ENCODE data around the gene USP32.
"Not testable (repeated sequence)": the region's sequence is repeated elsewhere in the genome, so short reads cannot be mapped to it uniquely, and the experiment has no call there.

USP32 gene

DNA sequence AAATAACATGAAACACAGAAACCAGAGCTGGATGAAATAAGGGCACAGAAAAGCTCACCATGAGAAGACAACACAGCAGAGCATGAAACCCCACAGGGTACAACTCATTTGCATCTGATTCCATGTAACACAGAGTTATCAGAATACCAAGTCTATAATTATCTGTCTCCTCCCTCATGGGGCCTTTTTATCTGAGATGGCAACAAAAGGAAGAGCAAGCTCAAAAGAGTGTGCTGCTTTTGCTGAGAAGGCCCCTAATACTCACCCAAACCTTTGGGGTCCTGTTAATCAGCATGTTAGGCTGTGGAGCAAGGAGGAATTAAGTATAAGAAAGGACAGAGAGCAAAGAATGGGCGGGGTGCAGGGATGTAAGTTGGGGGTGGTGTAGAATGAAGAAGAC, 205.6 kb downstream of the USP32 start:
- not testable (repeated sequence) for DNase-seq (ENCODE audit: low read depth in 2 of 2, low spot score in 1 of 2)

DNA sequence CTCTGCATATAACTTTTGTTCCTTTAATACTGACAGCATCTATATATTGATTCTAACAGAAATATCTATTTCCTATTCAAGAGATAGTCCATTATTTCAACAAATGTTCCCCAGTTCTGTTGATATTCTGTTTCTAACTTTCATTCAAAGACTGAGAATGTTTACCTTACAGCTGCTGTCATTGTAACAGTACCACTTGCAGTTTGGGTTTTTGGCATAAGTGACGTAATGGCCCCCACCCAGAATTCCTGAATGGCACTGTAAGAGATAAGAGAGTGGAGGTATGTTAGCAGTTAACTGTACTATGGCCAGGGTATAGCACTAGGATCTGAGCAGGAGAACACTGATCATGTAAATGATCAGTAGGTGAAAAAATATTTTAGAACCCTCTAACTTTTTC, 211.6 kb downstream of the USP32 start:
- DNase-seq (ENCODE audit: low read depth in 2 of 2, low spot score in 1 of 2), result not testable (repeated sequence)

DNA sequence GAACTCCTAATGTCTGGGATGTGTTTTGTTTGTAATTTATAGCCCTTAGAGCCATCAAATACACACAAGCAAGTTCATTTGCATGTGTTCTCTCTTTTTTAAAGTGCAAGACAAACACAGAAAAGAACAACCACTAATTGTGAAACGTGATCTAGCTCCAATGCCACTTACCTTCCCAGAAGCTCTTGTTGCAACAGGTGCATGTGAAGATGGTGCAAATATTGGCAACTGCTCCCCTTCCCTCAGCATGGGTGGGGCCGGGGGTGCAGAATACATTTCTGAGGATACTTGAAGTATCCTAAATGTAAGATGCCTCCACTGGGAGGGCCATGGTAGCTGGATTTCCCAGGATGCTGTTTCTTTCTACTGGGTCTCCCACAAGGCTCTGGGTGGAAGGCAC, 213.8 kb downstream of the USP32 start:
- not testable (repeated sequence) for DNase-seq (ENCODE audit: low read depth in 2 of 2, low spot score in 1 of 2)

DNA sequence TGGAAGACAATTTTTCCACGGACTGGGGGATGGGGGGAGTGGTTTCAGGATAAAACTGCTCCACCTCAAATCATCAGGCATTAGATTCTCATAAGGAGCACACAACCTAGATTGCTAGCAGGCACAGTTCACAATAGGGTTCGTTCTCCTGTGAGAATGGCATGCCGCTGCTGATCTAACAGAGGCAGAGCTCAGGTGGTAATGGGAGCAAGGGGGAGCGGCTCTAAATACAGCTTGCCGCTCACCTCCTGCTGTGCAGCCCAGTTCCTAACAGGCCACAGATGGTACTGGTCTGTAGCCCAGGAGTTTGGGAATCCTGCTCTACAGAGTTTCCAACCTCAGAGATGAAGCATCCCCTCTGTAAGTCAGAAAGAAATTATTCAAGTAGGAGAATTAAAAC, 215.2 kb downstream of the USP32 start:
- not testable (repeated sequence) for DNase-seq (ENCODE audit: low read depth in 2 of 2, low spot score in 1 of 2)

DNA sequence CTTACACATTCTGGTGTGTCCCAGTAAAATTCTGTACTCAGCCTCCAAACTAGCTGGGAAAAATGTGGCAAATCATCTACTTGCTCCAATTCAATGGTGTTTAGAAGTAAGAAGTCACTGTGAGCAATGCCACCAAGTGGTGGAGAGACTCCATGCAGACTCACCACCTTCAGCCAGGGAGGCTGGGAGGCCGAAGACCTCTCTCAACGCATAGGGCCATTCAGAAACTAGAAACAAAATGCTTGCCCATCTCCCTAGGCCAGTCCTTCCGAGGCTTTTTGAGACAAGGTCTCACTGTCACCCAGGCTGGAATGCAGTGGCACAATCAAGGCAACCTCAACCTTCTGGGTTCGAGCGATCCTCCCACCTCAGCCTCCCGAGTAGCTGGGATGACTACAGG, 217.2 kb downstream of the USP32 start:
- not testable (repeated sequence) for DNase-seq (ENCODE audit: low read depth in 2 of 2, low spot score in 1 of 2)

DNA sequence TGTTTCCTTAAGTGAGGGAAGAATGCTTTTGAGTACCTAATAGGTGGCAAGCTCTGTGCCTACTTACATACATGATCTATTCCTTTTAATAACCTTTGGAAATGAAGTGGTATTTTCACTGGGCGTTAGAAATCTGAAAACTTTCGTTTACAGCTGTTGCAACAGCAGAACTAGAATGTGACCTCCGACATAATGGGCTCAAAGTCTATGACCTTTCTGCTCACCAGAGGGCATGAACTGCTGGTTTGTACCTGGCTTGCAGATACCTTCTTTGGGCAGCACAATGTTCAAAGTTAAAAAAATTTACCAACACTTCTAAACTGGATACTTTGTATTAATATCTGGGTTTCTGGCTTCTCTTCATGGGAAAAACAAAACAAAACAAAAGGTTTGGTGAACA, 217.9 kb downstream of the USP32 start:
- DNase-seq (ENCODE audit: low read depth in 2 of 2, low spot score in 1 of 2), result no peak

DNA sequence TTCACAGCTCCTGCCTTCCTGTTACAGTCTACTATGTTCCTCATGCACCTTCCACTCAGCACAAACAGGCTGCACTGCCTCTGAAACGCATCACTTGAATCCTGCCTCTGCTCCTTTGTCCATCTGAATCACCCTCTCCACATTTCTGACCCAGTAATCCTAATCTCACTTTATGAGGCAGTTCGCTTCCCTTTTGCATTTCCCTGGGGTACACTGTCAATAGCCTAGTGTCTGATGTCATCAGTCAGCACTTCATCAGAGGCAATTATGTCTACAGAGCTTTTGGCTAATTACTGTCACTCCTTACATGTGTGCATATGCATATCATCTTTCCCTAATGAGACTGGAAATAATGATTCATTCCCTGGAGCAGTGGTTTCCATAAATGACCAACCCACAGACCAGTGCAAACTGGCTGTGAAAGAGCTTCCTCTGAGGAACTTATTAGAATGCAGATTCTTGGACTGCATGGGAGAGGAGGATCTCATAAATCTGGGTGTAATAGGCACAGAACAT, 218.6 kb downstream of the USP32 start:
- no peak for DNase-seq (ENCODE audit: low read depth in 2 of 2, low spot score in 1 of 2)

DNA sequence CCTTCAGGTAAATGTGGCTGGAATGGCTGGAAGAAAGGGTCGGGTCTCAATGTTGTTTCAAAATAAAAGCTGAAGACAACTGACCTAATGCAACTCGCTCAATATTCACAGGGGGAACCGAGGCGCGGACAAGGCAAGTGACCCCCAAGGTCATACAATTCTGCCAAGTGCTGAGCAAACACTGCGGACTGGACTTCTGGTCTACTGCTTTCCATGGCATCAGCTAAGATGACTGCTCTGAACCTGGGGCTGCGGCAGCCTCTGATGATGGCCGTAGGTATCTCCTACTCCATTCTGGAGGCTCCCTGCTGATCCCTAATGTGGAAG, 220.2 kb downstream of the USP32 start:
- DNase-seq (ENCODE audit: low read depth in 2 of 2, low spot score in 1 of 2), result no peak

DNA sequence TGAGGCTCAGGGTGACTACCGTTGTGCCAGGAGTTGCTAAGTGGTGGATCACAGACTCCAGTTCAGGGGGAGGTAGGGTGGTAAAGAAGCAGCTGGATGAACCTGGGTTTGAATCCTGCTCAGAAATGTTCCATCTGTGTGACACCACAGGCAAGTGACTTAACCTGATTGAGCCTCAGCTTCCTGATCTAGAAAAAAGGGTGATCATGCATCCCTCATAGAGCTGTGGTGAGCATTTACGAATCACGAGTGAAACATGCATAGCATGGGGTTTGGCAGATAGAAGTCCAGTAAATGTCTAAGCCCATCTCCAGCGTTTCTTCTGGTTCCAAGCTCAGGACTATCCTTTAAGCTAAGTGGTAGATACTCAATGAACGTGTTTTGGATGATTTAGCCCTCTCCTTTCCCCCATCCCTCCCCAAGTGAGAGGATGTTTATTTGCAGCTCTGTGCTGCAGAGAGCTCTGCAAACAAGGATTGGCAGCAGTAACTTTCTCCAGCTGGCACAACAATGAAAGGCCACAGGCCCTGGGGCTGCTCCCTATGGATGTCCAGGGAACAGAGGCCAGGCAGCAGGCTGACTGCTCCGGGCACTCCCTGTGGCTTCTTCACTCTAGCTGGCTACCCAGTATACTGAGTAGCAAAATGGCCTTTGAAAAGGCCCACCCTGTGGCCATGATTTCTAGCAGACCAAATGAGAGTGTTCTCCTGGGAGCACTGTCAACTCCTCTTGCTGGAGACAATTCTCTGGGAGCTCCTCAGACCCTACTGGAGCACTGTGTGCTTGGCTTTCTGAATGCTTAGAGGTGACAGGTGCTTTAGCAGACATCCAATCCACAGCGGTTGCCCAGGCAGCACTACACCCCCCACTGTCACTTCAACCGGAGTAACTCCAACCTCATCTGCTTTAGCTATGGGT, 220.8 kb downstream of the USP32 start:
- no peak for DNase-seq (ENCODE audit: low read depth in 2 of 2, low spot score in 1 of 2)

DNA sequence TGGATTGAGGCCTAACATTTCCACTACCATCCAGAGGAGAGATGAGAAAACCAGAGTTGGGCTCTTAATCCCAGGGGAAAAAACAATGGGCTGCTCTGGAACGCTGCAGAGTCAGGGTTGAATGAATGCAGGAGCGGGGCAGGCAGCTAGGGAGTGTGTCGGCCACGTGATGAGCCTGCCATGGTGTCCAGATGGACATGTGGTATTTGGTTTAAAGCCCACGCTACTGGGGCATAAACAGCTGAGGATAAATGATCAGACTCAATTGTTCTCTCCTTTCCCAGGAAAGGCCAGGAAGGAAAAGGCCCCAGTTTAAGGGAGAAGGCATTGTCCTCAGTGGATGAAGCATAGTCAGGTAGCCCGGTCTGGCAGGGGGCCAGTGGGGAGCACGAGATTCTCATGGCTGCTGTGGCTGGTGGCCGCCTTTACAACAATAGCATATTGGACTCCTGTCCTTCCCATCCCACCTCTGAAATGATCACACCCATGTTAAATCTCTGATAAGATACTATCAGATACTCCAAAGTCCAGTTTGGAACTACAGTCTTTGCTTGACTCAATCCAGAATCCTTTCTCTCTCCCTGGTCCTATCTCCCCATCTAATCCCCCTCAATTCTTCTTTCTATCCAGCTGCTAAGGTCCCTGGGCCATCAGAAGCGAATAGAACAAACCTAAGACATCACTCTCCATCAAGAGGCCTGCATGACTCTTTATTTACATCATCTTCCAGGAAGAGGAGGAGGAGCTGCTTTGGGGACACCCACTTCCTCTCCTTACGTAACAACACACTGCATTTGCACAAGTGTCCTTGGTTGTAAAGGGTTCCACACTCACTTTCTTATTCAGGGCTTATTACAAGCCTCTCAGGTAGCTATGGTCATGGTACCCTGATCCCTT, 221.8 kb downstream of the USP32 start:
- no peak for DNase-seq (ENCODE audit: low read depth in 2 of 2, low spot score in 1 of 2)

DNA sequence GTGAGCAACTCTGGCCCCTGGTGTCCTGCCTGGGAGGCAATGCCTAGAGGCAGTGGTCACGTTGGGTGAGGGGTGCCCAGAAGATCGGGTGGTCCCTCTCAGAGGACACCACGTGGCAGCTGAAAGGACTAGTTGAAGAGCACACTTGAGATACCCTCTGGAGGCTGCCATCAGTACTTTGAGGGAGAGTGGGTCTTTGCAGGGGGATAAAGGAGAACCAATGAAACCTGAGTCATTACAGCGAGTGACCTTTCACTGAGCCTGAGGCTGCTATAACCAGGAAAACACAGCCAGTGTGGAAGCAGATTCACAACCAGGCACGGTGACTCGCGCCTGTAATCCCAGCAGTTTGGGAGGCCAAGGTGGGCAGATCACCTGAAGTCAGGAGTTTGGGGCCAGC, 223.3 kb downstream of the USP32 start:
- DNase-seq (ENCODE audit: low read depth in 2 of 2, low spot score in 1 of 2), result no peak

DNA sequence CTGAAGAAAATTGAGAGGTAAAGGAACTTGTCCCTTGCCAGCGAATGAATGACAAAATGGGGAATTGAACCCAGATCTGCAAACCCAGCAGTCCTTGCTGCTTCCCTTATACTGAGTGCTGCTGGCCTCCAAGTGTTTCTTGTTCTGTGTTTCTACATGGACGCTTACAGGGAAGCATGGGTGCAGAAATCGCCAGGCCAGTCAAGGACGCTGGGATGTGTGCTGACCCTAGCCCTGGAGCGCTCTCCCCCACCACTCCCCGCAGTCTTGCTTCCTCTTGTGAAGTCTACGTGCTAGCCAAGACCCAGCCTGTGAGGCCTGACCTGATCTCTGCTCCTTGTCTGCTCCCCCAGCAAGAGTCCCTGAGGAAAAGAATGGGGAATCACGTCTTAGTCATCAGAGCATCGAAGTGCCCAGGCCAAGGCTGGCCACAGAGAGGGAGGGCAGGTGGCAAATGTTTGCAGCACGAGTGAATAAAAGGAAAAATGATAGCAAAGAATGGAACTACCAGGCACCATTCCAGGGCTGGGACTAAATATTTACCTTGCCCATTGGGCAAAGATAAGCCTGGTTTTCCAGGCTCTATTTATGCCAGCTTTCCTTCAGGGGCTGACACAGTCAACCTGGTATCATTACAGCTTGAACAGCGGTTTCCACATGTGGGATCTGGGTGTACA, 224.7 kb downstream of the USP32 start:
- DNase-seq (ENCODE audit: low read depth in 2 of 2, low spot score in 1 of 2), result no peak

DNA sequence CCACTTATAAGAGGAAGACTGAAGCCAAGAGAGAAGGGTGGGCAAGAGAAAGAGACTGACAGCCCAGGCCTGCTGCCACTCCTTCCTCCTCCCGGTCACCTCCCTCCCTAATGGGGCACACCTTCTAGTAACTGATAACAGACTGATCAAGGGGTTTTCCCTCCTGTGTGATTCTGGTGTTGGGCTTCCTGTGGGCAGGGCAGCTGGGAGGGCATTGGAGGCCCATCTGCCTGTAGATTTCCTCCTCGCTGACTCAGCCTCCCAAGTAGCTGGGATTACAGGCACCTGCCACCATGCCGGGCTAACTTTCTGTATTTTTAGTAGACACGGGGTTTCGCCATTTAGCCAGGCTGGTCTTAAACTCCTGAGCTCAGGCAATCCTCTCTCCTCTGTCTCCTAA, 226.0 kb downstream of the USP32 start:
- no peak for DNase-seq (ENCODE audit: low read depth in 2 of 2, low spot score in 1 of 2)

DNA sequence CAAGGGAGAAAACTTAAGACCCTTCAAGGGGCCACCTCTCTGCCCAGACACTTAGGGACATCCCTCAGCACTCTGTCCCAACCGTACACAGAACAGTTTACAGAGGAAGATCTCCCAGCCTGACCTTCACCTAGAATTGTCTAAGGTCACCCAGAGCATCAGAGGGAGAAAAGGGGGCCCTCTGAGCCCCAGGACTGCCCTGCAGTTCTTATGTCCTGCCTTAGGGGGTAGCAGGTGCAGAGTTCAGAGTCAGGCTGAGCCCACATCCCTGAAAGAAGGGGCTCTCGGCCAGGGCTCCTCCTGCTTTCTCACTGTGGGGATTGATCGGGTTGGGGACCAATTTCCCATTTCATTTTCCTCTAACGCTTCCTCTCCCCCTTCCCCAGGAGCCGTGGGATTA, 226.7 kb downstream of the USP32 start:
- DNase-seq (ENCODE audit: low read depth in 2 of 2, low spot score in 1 of 2), result no peak

DNA sequence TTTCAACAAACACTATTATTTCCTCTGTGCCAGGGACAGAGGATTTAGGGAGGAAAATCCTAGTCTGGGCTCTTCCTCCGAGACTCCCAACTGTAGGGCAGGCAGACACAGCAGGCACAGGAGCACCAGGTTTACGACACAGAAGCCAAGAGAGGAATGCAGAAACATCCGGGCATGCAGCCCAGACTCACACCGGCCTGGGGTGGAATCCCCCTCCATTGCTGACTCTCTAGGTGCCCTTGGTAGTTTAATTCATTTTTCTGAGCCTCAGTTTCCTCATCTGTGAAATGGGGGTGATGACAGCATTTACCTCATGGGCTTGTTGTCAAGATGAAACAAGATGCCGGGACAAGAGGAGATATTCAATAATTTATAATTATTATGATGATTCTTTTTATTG, 227.2 kb downstream of the USP32 start:
- no peak for DNase-seq (ENCODE audit: low read depth in 2 of 2, low spot score in 1 of 2)

DNA sequence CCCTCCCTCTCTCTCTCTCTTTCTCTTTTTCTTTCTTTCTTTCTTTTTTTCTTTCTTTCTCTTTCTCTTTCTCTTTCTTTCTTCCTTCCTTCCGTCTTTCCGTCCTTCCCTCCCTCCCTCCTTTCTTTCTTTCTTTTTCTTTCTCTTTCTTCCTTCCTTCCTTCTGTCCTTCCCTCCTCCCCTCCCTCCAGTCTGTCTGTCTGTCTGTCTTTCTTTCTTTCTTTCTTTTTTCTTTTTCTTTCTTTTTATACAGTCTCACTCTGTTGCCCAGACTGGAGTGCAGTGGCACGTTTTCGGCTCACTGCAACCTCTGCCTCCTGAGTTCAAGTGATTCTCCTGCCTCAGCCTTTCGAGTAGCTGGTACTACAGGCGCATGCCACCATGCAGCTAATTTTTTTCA, 227.8 kb downstream of the USP32 start:
- no peak for DNase-seq (ENCODE audit: low read depth in 2 of 2, low spot score in 1 of 2)

DNA sequence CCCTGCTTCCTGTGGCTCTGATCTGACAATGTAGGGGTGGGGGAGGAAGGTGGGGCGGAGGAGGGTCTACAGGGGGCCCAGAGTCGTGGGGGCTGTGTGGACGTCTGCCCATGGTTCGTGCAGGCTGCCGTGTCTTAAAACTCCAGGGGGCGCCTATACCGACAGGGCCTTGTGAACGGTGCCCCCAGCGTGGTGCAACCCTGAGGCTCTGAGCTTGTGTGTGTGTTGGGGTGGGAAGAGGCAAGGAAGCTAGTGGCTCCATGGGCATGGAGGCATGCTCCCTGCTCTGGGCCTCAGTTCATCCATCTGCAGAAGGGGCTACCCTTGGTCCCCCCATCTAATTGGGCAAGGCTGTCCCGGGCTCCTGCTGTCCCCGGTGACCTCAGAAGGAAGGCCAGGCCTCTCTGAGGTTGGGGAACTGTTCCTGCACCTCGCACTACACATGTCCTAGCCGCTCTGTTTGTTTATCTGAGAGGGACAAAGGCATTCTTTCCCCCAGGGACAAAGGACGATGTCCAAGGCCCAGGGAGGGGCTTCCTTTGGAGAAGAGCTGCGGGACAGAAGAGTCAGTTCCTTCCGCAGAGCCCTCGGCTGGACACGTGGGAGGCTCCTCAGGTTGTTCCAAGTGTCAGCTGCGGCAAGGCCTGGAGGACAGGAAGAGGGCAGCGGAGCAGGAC, 228.7 kb downstream of the USP32 start:
- no peak for DNase-seq (ENCODE audit: low read depth in 2 of 2, low spot score in 1 of 2)

DNA sequence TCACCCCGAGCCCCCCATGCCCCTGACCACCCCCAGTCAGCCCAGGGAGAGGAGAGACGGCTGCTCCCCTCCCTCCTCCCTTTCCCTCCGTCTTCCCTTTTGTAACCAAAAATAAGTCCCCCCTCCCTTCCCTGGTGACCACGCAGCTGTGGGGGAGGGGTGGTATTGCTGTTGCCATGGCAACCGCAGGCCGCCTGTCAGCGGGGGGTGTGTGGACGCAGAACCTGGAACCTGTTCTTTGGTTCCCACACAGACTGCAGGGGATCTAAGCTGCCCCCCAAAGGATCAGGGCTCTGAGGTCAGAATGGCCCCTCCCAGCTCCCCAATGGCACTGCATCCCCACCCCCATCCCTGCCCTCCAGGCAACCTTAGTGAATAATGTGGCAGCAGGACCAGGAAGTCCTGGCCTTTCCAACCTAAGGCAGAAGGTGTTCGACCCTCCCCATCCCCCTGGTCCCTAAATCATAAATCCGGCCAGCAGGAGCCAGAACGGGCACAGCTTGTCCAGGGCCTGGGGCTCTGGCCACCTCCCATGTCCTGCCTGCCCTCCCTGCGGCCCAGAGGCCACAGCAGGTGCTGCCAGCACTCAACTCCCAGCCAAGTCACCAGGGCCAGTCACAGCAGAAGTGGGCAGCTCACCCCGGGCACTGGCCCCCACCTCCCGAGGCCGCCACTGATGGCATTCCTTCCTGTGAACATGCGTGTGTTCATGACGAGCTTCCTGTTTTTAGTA, 230.2 kb downstream of the USP32 start:
- DNase-seq (ENCODE audit: low read depth in 2 of 2, low spot score in 1 of 2), result no peak

DNA sequence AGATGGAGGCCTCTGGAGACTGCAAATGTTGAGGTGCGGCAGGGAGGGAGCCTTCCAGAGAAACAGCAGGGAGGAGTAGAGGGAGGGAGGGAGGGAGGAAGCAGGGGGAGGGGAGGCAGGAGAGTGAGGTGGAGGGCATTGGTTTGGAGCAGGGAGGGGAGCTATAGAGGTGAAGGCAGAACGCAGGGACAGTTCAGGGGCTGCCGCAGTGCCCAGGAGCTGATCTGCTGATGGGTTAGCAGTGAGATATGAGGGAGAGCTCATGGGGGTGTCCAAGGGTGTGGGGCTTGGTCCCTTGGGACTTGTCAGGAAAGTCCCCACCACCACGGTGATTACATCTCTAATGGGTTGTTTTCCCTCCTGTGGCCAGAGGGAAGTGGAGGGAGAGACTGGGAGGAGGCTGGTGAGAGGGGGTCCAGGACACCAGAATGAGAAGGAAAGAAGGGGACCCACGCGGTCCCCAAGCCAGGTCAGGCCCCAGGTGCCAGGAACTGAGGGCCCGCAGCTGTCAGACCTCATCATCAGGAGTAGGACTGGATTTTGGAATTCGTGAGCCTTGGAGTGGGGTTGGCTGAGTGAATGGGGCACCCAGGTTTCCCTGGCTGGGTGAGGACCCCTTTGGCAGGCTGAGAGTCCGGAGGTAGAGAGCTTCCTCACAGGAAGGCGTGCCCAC, 231.0 kb downstream of the USP32 start:
- DNase-seq (ENCODE audit: low read depth in 2 of 2, low spot score in 1 of 2), result no peak

DNA sequence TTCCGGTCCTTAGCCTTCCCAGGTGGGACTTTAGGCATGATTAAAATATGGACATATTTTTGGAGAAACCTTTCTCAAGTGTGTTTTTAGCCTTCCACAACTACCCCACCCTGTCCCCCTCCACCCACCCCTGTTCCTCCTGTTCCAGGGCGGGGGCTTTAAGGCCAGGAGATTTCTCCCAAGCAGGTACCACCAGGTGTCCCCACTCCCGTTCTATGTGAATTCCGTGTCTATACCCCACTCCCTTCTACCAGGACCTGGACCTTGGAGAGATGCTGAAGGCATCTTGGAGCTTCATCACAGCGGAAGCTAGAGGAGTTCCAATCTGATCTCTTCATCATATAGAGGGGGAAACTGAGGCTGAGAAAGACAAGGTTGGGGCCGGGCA, 232.5 kb downstream of the USP32 start:
- DNase-seq (ENCODE audit: low read depth in 2 of 2, low spot score in 1 of 2), result no peak
